HG02678 (cell line): ENCODE results near the gene MBP.
A peak's percentile ranks its signal among the peaks of the same experiment; 100 is the strongest.

ENCODE experiments used
- ATAC-seq: cut with Tn5 transposase; IDR thresholded peaks from one replicate; pipeline ENCODE4 v1.9.1; 2021; ENCODE audit warnings: mild to moderate bottlenecking, moderate library complexity; ENCODE audit not compliant: unreplicated experiment

The MBP gene

DNA sequence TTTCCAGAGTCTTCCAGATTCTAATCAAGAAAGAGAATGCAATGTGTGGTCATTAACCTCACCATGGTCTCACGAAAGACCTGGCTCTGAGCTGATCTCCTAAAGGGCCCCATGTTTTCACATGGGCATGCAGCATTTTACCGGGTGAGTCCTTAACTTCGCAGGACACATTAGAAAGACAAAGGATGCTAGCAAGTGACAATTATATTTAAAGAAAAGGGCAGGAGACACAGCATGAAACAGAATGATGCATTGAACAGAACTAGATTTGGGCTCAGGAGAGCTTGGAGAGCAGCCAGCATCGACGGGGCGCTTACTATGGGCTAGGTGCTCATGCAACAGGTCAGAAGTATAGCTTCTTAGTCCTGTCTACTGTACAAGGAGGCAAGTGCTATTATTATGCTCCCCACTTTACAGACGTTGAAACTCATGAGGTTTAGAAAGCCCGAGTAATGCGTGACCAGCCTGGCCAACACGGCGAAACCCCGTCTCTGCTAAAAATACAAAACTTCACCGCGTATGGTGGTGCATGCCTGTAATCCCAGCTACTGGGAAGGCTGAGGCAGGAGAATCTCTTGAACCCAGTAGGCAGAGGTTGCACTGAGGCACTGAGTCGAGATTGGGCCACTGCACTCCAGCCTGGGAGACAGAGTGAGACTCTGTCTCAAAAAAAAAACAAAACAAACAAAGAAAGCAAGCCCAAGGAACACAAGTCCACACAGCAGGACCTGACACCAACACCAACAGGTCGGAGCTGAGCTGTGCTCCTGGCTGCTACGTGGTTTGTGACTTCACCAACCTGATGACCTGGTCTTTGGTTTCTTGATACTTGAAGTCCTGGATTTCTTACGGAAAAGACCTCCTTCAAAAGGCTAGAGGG is 16.1 kb downstream of the MBP start:
- ATAC-seq = no peak

DNA sequence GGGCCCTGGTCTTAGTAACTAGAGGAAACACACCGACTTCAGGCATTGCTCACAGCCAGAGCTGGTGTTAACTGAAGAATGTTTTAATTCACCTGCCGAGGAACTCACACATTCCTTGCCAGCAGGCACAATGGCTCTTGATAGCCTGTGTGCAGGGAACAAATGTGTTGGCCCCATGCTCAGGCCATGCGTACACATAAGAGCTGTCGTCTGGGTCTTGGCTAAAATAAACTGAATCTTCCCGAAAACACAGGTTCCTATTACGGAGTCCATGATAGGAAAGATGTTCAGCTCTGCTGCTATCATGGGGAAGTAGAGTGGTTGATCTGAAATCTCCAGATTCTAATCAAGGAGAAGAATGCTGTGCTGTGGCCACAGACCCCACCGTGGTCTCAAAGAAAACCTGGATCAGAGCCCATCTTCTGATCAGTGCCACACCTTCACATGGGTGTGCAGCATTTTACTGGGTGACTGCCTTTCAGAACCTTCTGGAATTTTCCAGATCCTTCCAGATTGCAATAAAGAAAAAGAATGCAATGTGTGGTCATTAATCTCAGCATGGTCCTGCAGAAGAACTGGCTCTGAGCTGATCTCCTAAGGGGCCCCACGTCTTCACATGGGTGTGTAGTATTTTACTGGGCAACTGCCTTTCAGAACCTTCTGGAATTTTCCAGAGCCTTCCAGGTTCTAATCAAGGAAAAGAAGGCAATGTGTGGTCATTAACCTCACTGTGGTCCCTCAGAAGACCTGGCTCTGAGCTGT is 17.2 kb downstream of the MBP start:
- no peak for ATAC-seq

DNA sequence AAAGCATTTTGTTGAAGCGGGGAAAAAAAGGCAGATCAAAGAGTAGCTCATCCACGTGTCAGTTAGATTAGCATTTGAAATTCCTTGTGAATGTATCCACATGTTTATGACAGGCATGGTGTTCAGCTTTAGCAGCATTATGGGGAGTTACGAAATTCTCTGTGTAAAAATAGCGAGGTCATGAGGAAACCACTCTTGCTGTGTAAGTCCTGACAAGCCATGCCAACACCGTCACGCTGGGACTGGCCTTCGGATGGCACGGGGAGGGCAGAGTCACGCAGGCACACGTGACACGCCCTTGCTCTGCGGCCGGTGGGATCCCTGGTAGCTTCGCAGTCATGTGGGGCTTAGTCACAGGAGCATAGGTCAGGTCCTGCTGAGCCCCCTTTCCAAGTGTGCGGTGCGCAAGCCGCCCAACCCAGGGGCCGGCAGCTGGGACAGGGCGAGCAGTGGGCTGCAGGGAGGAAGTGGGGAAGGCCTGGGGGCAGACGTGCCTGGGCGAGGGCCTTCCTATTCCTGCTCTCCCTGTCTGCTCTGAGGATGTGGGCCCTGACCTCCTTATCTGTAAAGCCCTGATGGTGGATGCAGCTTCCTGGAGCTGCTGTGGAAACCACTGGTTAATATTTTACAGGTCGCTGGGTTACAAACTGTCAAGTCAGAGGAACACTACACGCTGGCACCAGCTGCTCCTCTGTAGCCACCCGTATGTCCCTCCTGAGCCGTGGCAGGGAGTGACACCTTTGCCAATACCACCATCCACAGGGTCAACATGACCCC is 18.0 kb downstream of the MBP start:
- ATAC-seq = peak; percentile 90

DNA sequence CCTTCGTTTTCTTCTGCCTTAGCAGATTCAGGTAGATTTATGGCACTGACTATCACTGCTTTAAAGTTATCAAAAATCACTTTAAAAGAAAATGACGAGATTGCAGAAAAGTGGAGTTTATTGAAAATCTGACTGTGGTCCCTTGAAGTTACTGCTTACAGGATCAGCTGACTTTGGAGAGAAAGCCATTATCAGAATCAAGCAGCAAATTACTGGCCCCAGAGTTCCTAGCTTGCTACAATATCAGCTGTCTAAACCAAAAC is 18.5 kb downstream of the MBP start:
- ATAC-seq = no peak

DNA sequence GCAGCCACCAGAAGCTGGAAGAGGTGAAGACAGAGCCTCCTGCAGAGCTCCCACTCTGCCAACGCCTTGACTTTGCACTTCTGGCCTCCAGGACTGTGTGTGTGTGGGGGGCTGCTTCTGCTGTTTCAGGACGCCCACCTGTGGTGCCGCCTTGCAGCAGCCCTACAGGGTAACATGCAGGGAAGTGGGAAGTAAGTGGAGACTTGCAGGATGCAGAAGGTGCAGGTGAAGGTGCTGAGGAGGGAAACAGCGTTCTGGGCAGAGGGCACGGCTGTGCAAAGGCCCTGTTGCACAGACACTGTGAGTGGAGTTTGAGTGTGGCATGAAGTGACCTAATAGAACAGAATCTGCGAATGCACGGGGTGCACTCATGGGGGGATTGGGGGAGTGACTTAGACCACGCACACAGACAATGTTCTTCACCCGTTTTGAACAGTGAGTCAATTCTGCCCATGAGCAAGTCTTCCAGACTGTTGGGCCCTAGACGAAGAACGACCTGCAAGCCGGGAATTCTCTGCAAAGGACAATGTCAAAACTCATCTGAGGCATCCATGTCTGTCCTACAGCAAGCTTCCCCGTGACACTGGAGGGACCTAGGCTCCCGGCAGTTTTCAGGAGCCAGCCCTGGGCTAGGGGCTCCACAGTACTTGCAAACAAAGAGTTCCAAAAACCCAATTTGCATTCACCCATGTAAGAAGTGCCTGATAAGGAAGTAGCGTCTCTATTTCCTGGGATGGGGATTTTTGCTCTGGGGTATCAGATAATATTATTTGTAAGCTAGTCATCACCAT is 19.0 kb downstream of the MBP start:
- no peak for ATAC-seq

DNA sequence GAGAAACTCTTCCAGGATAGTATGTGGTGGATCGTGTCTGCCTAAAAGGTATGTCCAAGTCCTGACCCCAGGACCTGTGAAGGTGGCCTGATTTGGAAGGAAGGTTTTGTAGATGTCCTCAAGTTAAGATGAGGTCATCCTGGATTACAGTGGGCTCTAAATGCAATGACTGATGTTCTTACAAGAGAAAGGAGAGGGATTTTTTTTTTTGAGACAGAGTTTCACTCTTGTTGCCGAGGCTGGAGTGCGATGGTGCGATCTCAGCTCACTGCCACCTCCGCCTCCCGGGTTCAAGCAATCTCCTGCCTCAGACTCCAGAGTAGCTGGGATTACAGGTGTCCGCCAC is 19.9 kb downstream of the MBP start:
- no peak for ATAC-seq

DNA sequence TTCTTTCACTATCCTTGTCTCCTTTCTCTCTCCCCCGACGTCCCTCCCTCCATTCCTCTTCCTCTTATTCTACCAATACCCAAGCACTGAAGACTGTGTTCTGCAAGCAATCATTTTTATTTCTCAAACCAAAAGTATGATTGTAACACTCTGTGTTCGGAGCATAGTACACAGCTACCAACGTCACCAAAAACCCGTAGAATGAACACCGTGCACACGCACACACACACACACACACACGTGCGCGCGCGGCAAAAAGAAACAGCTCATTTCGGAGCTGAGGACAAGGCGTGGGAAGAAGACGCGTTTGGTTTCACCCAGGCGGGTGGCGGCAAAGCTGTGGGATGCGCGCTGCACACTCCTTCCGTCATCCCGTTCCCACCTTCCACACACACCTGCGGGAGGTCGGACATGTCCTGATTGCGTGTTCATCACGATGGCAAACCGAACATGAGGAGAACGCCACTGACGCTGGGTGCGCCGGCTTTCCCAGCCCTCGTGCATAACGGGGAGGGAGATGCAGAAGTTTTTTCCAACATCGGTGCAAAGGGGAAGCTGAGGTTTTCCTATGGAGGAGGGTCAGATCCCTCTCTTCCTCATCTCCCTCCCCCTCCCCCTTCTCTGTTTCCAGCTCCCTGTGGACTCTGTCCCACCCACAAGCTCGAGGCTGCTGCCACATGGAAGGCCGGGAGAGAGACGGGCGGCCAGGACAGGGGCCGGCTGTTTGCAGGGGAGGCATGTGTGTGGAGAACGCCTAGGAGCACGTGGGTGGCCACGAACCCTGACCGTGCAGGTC is 20.4 kb downstream of the MBP start:
- no peak for ATAC-seq

DNA sequence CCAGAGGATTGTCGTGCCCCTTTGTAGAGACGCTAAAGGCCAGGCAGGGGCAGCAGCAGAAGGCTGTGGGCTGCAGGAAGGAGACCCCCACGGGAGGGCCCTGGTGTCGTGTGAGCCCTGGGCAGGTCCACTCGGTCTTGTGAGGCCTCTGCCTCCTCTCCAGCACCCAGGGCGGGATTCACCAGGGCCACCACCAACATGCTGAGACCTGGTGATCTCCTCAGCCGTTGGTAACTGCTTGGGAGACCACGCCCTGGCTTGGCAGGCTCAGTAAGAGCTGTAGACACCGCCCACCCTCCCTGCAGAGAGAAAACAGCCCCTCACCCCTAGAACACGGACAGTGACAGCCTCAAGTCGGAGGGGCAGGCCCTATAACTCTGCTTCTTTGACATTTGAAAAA is 21.1 kb downstream of the MBP start:
- no peak for ATAC-seq

DNA sequence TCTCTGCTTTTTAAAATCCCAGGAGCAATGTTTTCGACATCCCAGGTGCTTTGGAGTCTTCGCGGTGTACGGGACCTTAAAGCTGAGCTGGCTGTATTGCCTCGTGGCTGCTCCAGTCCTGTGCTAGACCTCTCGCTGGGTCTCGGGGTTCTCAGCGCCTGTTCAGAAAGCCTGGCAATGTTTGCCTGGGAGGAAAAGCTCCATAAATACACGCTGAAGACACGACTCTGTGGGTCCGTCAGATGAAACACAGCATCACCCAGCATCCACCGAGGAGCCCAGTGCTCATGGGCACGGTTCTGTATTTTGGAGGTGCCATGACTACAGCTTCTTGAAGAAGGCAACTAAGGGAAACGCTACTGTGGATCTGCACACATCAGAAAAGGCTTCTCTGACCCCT is 21.6 kb downstream of the MBP start:
- ATAC-seq = no peak

DNA sequence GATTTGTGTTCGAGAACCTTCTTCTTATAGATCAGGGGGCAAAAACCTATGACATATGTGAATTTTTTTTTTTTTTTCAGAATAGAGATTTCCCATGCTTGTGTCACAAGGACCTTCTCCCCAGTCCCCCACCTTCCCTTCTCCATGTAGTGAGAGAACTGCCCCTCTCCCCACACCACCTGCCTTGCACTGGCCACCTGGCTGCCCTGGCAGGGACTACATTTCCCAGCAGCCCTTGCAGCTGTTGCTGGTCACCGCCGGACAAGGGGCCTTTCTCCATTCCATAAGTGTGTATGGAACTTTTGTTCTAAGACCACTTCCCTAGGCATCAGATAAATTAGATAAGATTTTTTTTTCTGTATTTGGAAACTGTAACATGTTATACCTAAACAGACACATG is 22.2 kb downstream of the MBP start:
- no peak for ATAC-seq

DNA sequence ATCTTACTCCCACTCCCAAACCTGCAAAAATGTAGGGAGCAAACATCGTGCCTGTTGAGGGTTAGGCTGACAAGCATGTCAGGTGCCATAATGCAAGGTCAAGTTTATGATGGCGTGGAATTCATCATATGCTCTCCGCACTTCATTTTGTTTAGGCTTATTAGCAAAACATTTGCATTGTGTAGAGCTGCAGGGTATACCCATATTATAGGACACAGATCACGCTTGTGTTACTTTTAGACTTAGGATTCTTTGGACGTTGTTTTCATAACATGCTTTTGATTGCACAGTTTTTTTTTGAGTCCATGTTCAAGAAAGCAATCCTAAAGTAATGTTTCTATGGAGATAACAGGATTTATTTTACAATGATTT is 22.9 kb downstream of the MBP start:
- no peak for ATAC-seq

DNA sequence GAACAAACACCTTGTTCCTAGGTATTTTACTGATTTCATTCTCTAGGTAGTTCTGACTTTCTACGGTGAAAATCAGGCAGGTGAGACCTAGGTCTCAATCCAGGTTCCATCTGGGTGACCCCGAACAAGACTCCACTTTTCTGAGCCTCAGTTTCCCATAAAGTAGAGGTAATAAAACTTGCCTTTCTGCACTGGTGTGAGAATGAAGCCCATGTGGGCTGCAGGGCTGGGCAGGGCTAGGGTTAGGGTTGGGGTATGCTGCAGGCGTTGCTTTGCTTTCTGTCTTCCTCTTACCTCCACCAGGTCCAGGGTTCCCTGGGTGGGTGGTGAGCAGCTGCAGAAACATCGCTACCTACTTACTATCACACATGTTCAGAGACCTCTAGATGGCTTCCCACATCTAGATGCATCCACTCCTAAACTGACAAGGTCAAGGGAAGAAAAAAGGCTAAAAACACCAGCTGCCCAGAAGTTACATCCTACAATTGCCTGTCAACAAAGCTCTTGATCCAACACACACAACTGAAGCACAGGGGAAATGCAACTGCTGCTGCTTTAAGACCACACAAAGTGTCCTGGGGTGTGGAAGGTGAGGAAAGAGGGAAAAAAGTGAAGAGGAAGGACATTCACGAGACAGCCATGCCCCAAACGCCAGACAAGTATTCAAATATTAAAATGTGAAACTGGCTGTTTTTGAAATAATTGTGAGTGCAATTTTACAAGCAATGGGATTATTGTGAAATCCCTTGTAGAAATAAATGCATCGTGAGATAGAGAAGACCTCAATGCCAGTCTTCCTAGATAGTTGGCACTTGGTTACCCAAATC is 23.5 kb downstream of the MBP start:
- ATAC-seq = no peak

DNA sequence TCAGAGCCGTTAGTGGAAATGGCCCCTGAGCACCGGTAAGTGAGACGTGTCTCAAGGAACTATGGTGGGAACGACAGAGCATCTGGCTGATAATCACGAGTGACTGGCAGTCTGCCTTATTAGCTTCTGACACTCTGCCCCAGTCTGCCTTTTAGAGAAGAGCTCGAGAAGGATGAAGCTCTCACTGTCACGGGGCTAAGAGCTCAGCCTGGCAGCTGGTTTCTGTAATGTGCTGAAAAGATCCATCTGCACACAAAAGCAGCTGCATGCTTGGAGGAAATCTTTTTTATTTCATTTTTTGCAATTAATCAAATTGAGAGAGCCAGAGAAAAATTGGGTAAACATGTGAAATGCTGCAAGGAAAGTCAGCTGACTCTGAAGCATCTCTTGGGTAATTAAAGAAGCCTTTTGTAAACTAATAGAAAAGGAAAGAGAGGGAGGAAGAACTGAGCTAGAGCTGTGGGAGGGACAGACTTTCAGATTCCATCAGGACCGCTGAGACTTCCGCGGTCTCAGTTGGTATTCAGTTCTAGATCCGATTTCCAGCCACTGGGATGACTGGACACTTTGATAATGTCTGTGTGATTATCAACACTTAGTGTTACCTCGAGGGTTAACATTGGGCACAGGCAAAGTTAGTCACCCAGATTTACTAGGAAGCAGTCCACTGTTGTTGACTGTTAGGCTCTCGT is 24.4 kb downstream of the MBP start:
- peak; percentile 53 for ATAC-seq

DNA sequence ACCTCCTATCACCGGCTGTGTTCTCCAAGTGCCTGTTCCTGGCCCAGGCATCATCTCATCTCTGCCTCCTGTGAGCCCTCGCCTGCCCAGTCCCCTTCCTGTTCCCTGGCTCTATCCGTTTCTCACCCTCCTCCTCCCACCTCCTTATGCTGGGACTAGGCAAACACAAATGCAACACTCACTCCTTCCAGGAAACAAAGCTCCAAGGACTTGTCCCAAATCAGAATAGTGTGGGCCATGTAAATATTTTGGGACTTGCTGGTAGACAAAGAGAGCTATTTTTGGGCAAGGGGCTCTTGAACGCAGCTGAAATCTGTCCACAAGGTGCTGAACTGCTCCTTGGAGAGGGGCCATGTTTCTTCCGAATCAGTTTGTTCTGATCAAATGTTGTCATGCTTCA is 25.3 kb downstream of the MBP start:
- ATAC-seq = no peak

DNA sequence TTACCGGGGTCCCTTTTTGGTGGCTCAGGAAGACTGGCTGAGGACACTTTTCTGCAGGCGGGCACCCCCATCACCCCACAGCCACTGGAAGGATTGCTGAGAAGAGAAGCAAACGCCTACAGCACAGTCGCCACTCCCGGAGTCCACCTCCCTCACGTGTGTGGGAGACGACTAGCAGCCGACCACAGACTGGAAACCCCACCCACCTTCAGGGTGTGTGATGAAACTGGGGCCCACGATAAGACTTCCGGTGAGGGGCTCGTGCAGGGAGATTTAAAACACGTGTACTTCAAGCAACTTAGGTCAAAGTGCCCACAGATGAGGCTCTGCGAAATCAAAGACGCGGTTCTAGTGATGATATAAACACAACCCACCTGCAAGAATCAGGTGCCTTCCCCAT is 26.3 kb downstream of the MBP start:
- ATAC-seq = peak; percentile 21

DNA sequence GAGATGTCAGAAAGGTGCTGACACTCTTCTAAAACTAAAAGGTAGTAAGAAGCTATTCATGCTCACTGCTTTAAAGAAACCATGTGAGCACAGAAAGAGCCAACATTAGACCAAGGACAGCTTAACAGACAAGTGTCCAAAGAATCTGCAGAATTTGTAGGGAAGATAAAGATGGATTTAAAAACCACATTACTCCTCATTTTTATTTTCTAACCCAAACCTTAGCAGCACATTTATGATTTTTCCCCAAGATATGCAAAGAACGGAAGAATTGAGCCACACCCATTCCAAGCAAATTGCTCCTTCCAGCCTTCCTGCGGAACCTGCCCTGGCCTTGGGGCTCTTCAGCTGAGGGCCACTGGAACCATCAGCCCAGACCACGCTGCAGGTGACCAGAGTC is 26.9 kb downstream of the MBP start:
- ATAC-seq = no peak

DNA sequence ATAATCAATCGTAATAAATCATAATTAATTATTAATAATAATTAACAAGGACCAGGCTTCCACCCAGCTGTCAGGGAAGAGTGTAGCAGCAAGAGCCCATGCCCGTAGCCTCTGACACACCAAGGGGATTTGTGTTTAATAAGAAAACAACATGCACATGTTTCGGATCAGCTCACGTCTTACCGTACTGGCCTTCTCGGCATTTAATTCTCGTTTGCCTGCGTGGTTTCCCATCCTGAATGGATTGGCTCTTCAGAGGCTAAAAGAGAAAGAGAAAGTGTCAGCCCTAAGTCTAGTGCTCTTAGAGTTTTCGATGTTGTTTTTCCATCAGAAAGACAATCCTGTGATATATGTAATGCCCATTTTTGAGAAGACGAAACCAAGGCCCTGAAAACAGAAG is 27.6 kb downstream of the MBP start:
- ATAC-seq = no peak

DNA sequence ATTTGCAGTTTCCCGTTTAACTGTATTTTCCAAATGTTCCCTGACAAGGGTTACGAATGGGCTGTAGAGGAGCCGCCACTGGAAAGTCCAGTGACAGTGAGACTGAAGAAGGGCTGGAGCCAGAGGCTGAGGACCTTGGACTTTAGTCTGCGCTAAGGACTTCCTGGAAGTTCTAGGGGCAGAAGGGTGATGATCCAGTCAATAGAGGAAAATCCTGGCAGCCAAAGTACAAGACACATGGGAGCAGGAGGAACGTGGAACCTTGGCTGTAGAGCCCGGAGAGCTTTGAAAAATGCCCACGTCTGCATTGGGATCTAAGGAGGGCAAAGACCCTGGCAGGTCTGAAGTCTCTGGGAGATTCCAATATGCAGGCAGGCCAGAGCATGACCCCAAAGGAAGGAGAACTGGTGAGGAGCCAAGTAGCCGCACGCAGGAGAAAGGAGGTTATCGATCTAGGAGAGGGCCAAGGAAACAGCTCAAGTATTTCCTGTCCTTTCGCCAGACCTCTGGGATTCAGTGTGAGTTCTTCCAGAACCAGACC is 28.5 kb downstream of the MBP start:
- no peak for ATAC-seq
